Left renal pelvis (tissue), 4 donors: ENCODE measurements around the gene DCBLD2. TPM values are rescaled to one million over a fixed set of nuclear protein-coding genes. Genes with fewer than 3 reads are reported as not detected.

Experiments used
- polyA plus RNA-seq, 4 donors: library from polyadenylated mRNA; unstranded; fragments of 120-200 nt; gene quantifications; one replicate each; pipeline ENCODE4 v1.2.1, GENCODE V29; 2013; ENCODE audit not compliant: insufficient read length in 4 of 4

The DCBLD2 gene
- polyA plus RNA-seq, 4 donors: 50.4 to 58.3 (median 56.2) TPM

Other genes starting within 250 kb of the DCBLD2 start
- 10 to 100 TPM; 15.5 to 78.4 (median 74.8) TPM for gene ST3GAL6, start 138.4 kb downstream of the DCBLD2 start, polyA plus RNA-seq